Loucy (cell line): ENCODE data around the gene BRIP1.

ENCODE experiments used
- CTCF ChIP-seq: fragments of 200-600 bp; sonication (generic); conservative IDR thresholded peaks from 2 replicates; pipeline ENCODE4 v1.5.1; 2014; ENCODE audit warnings: mild to moderate bottlenecking, antibody characterized with exemption, low read length
- EZH2phosphoT487 ChIP-seq: fragments of 200-600 bp; IDR thresholded peaks from 2 replicates; pipeline ENCODE4 v1.6.1; 2018; ENCODE audit warnings: antibody characterized with exemption, mild to moderate bottlenecking, moderate library complexity, borderline replicate concordance

- TF ChIP-seq CTCF = peak; percentile 95
- TF ChIP-seq EZH2phosphoT487 = no peak
Observed at GRCh38 chr17:61635913-61636432, 227.4 kb downstream of the BRIP1 start.
